Hippocampal formation (tissue), 2 donors: ENCODE results near the gene TRIM72.
"Not testable (repeated sequence)": the region's sequence is repeated elsewhere in the genome, so short reads cannot be mapped to it uniquely, and the experiment has no call there.

Experiments used
- DNase-seq, 2 donors: peaks; one replicate each; lab custom pipeline; 2025; lab: John Stamatoyannopoulos, UW

The TRIM72 gene

DNA sequence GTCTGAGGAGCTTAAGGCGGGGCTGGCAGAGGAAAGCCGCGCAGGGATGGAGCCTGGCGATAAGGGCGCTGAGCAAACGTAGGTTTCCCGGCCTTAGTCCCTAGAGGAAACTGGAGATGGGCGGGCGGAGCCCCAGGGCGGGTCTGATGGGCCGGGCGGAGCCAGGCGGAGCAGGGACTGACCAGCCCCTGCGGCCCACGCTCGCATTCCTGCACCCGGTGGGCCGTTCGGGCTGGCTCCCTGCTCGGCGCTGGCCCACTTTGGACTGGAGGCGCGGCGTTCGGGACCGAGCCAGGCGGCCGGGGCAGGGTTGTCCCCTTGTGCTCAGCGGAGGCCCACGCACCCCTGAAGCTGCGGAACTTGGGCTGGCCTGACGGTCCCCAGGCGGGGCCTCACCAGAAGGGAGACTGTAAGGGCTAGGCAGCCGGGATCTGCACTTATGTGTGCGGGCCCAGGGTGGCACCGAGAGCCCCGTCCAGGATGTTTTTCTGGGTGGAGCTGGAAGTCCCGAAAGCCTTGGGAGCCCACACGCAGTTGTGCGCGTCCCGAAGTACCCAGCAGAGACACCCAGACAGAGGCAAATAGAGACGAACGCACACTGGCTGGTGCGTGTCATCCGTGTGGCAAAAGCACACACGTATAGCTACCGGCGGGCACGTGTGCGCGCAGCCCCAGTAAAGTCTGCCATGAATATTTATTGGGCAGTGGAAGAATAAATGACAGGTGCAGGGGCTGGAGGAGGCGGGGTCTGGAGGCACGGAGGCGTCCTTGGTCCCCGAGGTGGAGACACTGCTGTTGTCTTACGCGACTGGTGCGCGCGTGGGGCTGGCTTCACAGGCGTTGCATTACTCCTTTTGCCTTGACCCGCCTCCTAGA lies 1.6 kb downstream of the TRIM72 start:
- no peak for DNase-seq

DNA sequence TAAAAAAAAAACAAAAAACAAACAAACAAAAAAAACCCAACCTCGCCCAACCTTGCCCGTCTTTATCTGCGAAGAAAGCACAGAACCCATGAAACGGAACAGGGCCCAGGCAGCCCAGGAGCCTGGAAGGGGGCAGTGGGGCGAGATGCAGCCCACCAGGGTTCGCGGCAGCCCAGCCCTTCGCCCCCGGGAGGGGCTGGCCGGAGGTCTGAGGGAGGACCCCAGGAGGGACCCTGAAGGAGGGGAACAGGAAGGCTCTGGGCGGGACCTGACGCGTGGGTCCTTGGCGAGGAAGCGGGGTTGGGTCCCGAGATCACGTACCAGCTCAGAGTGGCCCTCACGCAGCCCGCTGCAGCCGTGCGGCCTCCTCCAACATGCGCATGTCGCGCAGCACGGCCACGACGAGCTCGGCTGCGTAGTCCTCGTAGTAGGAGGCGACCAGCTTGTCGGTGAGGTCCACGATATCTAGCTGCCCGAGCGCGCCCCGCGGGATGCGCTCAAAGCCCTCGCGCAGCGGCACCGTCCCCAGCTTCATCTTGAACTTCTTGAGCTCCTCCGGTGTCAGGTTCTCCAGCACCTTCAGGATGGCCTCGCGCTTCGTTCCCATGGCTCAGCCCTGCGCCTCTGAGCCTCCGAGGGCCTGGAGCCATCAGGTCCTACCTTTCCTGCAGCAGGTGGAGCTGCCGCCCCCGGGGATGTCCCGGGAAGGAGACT lies 2.7 kb downstream of the TRIM72 start, which contains the start of gene PYDC1:
Gene PYDC1 (minus strand): TSS at position 714 of the 714 bp plus-strand sequence. CDS start 107 bp downstream, at position 607.
- no peak for DNase-seq

DNA sequence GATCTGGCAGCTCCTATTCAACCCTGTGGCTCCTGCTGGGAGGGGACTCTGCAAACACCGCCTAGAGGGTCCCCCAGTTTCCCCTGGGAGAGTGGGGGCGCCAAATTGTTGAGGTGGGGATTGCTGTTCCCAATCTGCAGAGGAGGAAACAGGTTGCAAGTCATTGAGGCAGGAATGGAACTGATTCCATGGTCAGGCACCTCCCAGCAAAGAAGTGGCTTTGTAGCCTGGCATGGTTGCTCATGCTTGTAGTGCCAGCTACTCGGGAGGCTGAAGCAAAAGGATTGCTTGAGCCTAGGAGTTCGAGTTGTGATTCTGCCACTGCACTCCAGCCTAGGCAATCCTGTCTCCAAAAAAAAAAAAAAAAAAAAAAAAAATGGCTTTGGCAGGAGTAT lies 3.2 kb downstream of the TRIM72 start:
- no peak for DNase-seq

DNA sequence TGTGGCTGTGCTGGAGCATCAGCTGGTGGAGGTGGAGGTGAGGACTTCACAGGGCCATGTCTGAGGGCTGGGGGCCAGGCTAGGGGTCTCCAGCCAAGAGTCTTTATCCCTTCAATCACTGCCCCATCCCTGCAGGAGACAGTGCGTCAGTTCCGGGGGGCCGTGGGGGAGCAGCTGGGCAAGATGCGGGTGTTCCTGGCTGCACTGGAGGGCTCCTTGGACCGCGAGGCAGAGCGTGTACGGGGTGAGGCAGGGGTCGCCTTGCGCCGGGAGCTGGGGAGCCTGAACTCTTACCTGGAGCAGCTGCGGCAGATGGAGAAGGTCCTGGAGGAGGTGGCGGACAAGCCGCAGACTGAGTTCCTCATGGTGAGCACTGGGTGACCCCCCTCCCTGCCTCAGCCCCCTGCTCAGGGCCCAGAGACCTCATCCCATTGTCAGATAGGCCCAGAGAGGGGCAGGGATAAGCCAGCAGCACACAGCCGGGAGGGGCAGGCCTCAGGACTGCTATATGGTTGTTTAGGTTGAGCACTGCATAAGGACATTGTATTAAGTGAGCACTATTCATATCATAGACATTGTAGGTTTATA lies 5.3 kb downstream of the TRIM72 start:
- no peak for DNase-seq

DNA sequence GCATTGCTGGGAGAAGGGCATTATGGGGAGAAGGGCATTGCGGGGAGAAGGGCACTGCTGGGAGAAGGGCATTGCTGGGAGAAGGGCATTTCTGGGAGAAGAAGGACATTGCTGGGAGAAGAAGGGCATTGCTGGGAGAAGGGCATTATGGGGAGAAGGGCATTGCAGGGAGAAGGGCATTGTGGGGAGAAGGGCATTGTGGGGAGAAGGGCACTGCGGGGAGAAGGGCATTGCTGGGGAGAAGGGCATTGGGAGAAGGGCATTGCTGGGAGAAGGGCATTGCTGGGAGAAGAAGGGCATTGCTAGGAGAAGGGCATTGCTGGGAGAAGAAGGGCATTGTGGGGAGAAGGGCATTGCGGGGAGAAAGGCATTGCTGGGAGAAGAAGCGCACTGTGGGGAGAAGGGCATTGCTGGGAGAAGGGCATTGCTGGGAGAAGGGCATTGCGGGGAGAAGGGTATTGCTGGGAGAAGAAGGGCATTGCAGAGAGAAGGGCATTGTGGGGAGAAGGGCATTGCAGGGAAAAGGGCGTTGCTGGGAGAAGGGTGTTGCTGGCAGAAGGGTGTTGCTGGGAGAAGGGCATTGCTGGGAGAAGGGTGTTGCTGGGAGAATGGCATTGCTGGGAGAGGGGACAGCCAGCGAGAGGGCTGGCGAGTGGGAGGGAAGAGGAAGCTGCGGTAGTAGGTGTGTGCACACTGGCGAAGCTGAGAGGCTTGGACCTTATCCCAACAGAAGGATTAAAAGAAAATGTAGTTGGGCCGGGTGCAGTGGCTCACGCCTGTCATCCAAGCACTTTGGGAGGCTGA lies 7.6 kb downstream of the TRIM72 start:
- DNase-seq, result no peak

DNA sequence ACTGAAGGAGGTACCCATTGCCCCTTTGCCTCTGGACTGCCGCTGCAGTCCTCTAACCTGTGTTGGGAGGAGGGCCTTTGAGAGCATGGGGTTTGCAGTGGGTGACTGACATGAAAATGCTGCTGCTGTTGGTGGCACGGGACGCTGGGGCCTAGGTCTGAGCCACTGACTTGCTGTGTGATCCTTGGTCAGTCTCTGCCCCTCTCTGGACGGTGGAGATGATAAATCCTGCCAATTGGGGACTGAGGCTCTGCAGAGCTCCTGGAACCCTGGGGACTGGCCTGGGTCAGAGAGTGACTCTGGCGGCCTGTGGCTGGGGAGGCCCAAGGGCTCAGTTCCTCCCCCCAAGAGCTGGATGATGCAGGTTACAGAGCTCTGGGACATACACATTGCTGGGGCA lies 9.1 kb downstream of the TRIM72 start:
- DNase-seq, result no peak

DNA sequence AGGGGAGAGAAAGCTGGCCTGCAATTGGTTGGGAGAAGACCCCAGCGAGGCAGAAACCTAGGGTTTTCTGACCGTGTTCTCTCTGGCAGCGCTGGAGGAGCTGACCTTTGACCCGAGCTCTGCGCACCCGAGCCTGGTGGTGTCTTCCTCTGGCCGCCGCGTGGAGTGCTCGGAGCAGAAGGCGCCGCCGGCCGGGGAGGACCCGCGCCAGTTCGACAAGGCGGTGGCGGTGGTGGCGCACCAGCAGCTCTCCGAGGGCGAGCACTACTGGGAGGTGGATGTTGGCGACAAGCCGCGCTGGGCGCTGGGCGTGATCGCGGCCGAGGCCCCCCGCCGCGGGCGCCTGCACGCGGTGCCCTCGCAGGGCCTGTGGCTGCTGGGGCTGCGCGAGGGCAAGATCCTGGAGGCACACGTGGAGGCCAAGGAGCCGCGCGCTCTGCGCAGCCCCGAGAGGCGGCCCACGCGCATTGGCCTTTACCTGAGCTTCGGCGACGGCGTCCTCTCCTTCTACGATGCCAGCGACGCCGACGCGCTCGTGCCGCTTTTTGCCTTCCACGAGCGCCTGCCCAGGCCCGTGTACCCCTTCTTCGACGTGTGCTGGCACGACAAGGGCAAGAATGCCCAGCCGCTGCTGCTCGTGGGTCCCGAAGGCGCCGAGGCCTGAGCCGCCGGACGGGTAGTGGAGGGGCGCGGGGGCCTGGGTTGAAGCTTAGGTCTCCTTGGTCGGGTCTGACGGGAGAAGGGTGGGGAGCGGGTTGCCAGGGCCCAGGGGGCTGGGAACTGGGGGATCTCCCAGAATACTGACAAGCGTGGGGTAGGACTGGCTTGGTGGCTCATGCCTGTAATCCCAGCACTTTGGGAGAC lies 10.4 kb downstream of the TRIM72 start:
- DNase-seq, result no peak

DNA sequence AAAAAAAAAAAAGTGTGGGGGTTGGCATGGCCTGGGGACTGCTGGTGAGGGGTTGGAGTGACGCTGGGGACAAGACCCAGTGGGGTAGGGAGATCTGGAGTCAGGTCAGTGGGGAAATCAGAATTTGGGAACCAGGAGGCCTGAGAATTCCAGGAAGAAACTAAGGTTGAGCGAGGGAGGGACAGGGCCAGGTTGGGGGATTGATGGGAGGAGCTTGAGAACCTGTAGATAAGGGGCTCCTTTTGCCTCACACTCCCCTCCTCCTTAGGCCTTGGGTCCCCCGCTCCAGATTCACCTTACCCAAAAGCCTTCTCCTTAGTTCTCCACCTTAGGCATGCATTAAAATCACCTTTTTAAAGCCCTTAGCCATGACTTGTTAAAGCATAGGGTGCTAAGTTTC lies 11.3 kb downstream of the TRIM72 start:
- DNase-seq, result no peak

DNA sequence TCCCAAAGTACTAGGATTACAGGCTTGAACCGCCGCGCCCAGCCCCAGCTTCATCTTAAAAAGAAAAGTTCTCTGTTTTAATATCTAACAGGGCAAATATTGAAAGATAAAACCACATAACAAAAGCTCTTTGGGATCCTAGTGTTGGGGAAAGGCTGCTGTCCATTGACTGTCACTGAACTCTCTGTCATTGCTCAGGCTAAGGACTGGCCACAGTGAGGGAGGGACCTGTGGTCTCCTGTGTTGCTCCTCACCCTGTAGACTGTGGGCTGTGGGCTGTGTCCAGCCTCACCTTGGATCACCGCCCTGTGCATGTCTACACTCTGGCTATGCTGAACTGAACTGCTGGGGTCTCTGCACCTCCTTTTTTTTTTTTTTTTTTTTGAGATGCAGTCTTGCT lies 14.3 kb downstream of the TRIM72 start:
- DNase-seq, result no peak

DNA sequence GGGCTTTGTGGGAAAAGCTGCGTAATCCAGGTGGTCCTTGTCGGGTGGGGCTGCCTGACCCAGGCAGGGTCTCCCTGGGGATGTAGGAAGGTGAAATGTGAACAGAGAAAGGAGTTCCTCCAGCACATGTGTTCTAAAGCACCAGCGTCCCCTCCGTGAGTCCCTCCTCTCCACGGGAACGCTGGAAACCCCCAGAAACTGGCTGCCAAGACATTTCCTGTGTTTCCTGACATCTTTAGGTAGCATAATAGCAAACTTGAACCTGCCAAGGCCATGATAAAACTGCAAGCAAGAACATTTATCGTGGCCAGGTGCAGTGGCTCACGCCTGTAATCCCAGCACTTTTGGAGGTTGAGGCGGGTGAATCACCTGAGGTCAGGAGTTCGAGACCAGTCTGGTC lies 15.6 kb downstream of the TRIM72 start:
- DNase-seq, result no peak

DNA sequence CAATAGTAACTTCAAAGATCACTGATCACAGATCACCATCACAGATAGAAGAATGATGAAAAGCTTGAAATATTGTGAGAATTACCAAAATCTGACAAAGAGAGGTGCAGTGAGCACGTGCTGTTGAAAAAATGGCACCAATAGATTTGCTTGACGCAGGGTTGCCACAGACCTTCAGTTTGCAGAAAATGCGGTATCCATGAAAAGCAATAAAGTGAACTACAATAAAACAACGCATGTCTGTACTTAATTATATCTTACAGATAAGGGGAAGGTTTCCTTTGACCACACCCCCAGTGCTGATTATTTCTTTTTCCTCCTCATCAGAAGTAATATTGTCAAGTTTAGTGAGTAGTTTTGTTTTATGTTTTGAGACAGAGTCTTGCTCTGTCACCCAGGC lies 24.1 kb downstream of the TRIM72 start:
- no peak for DNase-seq

DNA sequence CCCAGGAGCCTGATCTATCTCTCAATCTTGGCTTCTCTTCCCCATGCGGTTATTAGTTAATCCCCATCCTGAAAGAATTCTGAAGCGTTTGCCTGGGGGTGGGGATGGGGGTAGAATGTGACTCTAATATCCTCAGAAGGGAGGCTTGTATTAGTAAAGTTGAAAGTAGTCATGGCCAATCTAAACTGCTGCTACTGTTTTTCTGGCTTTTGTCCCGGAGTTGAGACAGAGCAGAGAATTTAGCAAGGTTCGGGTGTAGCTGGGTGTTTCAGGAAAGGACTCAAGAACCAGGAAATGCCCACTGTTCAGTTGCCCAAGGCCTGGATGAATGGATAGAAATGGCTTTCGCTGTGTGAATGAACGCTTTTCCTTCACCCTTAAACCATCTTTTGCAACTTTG lies 28.3 kb downstream of the TRIM72 start:
- no peak for DNase-seq

DNA sequence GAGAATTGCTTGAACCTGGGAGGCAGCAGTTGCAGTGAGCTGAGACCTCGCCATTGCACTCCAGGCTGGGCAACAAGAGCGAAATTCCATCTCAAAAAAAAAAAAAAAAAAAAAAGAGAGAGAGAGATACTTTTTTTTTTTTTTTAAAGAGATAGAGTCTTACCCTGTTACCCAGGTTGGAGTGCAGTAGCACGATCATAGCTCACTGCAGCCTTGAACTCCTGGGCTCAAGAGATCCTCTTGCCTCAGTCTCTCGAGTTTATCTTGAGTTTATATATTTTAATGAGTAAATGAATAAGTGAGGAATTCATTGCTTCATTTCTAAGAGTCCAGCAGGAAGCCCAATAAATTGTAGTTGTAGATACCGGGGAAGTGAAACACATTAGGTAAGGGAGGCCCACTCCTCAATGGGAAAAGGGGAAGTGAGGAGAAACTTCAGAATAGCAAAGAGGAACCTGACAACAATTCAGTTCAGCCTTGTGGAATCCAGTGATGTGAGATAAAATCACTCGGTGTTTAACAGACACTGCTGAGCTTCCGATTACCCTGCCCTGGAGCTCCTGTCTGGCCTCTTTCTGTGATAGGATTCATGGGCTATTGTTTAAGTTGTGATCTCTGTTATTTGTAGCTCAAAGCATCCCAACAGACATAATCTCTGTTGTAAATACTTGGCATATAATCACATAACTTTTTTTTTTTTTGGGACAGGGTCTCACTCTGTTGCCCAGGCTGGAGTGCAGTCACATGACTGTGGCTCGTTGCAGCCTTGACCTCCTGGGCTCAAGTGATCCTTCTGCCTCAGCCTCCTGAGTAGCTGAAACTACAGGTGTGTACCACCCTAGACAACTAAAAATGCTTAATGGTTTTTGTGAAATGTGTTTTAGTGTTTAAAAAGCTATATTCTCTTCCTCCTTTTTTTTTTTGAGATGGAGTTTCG lies 30.1 kb downstream of the TRIM72 start:
- peak in 1 of 2 donors; percentile 5 for DNase-seq

DNA sequence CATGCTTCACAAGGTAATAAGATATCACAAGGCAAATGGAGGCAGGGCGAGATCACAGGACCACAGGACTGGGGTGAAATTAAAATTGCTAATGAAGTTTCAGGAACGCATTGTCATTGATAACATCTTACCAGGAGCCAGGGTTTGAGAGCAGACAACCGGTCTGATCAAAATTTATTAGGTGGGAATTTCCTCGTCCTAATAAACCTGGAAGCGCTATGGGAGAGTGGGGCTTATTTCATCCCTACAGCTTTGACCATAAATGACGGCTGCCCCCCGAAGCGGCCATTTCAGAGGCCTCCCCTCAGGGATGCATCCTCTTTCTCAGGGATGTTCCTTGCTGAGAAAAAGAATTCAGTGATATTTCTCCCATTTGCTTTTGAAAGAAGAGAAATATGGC lies 31.7 kb downstream of the TRIM72 start:
- DNase-seq, result not testable (repeated sequence)

DNA sequence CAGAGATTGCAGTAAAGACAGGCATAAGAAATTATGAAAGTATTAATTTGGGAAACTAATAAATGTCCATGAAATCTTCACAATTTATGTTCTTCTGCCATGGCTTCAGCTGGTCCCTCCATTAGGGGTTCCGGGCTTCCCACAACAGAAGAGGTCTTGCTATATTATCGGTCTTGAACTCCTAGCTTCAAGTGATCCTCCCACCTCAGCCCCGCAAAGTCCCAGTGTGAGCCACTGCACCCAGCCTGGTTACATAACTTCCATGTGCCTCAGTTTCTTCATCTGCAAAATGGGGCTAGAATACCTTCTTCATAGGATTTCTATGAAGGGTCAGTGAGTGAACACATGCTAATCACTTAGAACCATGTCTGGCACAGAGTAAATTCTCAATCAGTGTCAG lies 32.4 kb downstream of the TRIM72 start:
- no peak for DNase-seq

DNA sequence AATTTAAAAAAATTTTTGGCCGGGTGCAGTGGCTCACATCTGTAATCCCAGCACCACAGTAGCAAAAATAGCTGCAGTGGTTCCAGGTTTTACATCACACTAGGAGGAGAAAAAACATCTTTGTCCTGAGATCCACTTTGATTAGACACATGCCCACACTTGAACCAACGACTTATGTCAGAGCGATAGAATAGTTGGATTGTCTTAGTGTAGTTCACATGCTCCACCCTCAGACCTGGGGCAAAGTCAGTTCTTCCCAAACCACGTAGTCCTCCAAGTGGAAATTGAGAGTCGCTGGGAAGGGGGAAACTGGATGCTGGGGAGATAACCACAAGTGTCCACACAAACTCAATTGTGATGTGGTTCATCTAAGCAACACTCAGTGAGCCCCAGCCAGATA lies 34.4 kb downstream of the TRIM72 start:
- DNase-seq, result no peak

DNA sequence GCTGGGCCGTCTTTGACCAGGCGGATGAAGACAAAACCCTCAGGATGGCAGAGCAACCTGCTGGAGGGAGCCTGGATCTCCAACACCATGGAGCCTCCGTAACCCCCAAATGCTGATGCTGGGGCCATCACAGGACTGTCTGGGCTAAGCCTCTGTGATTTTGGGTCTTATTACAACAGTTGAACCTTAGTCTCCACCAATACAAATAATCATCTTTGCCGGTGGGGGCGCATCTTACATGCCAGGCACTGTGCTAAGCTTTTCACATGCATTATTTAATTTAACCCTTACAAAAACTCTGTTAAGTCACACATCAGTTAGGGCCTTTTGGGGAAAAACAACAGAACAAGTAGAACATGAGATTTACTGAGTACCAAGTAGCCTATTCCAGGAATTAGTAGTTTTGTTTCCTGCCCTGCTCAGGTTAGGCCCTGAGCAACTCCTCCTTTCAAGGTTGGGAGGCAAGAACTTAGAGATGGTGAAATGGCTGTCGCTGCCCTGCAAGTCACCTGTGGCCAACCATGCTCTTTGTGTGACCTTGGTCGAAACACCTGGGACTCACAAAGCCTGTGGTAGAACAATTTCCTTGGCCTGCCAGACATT lies 37.0 kb downstream of the TRIM72 start:
- DNase-seq, result no peak

DNA sequence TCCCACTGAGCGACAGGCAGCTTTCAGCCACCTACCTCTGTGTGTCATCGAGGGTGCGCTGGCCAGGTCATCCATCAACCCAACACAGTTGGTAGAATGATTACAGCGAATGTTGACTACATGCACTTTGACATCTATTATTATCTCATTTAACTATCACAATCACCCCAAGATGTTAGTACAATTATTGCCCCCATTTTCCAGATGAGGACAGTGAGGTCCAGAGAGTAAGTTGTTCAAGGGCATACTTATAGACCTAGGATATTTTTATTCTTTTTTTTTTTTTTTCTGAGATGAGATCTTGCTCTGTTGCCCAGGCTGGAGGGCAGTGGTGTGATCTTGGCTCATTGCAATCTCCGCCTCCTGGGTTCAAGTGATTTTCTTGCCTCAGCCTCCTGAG lies 37.5 kb downstream of the TRIM72 start:
- DNase-seq, result no peak

DNA sequence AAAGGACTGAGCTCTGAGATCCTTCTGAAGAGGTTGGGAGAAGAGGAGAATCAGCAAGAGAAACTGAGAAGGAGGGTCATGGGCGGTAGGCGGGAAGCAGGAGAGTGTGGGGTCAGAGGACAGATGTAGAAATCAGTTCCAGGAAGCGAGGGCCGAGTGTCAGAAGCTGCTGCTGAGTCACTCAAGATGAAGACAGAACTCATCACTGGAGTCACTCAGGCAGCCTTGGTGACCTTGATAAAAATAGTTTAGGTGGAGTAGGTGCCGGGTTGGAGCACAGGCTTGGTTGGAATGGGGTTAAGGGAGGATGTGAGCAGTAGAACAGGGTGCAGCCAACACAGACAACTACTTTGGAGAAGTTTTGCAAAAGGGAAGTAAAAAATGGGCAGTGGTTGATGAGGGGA lies 39.7 kb downstream of the TRIM72 start:
- no peak for DNase-seq

DNA sequence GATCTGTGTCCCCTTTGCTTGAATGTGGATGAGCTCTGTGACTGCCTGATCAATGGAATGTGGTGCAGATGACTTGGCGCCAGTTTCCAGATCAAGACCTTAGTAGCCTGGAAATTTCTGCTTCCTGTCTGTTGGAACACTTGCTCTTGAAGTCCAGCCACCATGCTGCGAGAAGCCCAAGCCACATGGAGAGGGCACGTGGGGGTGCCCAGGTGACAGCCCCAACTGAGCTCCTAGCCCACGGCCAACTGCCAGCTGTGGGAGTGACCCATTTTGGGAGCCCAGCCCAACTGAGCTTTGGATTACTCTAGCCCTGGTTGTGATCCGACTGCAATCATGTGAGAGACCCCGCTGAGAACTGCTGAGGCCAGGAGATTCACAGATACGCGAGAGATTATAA lies 42.5 kb downstream of the TRIM72 start:
- no peak for DNase-seq
